ENCODE data around the gene TEKT3.
A peak's percentile ranks its signal among the peaks of the same experiment; 100 is the strongest.

Gene TEKT3

DNA sequence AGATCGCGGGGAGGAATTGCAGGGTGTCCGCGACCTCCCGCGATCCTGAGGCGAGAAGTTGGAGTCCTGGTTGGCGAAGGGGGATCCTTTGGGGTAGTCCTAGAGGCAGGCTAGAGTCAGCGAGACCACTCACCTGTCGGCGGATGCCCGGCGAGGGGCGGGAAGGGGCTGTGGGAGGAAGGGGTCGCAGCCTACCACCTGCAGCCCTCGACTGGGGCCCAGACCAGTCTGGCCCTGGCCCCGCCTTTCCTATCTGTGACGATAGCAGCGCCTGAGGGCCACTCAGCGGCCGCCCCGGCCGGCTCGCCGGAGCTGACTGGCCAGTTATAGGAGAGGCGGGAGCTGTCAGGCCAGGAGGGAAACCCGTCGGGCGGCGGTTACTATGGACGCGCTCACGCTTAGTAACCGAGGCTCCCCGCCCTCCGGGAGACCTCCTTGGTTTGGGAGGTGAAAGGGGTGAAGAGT lies at the start of gene TEKT3:
Gene TEKT3 (minus strand): TSS at position 213 of the 465 bp plus-strand sequence. CDS start 10,012 bp downstream, outside the sequence.
- peak; percentile 28 to 32 for DNase-seq (ENCODE audit: low read depth in 2 of 2)

DNA sequence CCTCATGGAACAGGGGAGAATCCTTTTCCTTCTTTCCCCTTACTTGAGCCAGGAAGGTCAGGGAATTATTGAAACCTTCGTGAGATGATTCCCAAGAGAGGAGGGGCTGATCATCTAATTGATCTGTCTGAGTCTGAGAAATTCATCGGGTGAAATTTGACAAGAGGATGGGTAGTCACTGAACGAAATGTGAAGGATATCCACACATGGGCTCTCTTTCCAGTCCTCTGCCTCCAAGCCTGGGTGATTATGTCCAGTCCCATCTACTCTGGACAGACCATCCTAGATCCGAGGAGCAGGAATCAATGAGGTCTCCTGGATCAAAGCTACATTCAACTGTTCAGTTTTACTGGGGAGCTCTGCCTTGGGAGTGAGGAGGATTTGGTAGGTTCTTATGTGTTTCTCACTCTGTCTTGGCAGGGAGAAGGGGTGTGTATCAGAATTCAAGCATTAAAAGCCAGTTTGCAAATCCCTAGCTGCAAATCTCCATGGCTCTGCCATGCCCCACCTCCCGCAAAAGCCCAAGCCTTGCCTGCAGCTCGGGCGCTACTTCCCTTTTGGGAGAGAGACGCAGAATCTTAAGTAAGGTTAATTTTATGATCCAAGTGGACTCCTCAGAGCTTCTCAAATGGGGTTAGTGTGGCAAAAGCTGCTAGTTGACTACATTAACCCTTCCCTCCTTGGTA lies 47.1 kb upstream of the TEKT3 start:
- DNase-seq (ENCODE audit: low read depth in 2 of 2) = no peak

DNA sequence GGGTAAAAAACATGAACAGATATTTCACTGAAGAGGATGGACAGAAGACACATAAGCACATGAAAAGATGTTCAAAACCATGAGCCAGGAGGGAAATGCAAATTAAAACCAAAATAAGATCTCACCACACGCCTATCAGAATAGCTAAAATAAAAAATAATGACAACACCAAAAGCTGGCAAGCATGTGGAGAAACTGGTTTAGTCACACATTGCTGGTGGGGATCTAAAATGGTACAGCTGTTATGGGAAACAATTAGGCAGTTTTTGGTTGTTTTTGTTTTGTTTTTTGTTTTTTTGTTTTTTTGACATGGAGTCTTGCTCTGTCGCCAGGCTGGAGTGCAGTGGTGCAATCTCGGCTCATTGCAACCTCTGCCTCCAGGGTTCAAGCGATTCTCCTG lies 44.7 kb upstream of the TEKT3 start:
- DNase-seq (ENCODE audit: low read depth in 2 of 2) = no peak

DNA sequence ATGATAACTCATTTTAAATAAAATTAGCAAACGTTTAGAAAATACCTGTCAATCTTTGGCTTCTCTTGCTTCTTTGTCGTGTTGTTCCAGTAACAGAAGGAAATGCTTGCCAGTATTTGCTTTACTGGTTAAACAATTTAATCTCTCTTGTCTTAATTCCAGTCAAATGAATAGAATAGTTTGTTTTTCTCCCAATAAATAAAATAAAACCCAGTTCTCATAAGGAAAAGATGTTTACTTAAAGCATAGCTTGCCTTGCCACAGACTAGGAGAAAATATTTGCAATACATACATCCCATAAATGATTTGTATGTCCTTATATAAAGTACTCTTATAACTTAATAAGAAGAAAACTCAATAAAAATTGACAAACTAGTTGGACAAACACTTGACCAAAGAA lies 43.9 kb upstream of the TEKT3 start:
- DNase-seq (ENCODE audit: low read depth in 2 of 2) = no peak

DNA sequence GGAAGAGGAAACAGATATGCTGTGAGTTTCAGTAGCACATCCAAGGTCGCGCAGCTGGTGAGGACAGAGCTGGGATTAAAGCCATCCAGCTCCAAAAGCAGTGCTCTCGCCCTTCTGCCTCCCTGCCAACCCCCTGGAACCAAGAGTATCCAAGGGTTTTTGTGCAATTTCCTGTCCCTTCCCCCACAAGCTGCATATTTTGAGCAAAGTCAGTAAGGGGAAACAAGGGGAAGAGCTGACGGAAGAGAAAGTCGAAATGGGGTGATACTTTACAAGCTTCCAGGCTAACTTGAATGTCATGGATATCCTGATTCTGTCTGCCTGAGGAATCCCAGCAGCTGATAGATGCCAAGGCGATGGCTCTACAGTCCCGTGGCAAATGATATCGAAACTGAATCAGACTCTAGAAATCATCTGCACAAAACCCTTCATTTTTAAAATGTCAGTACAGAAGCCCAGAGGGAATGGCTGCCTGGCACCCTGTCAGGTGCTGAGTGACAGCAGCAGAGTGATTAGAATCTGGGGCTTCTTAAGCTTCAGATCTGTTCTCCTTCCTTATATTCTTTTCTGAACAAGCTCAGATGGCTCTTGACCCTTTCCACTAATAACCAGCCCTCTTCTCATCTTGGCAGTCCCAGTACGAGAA lies 42.9 kb upstream of the TEKT3 start:
- DNase-seq (ENCODE audit: low read depth in 2 of 2) = no peak

DNA sequence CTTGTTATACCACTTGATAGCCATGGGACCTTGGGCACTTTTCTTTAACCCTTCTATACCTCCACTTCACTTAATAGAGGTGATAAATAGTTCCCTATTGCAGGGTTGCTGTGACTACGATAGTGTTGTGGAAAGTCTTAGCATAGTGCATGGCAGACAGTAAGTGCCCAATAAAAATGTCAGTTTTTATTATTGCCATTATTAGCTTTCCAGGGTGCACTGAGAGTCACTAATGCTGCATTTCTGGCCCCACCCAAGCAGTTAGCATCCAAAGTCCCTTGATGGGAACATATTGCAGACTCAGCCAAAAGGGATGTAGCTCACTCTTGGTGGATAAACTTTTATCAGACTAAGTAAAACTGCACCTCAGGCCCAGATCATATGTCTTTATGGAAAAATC lies 41.5 kb upstream of the TEKT3 start:
- no peak for DNase-seq (ENCODE audit: low read depth in 2 of 2)

DNA sequence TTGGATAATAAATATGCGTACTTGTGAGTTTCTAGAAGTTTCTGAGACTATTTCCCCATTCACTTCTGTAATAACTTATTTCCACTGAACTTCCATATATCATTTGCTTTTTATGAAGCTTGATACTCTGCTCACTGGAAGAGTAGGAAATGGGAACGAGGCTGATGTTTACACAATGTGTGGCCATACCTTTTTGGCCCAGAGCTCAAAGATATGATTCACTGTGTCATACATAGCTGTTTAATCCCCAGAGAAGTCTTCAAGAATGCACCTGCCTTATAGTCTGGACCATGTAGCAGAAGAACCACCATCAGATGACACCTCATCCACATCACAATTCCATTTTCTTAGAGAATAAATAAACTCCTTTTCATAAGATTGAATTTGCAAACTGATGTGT lies 40.3 kb upstream of the TEKT3 start:
- DNase-seq (ENCODE audit: low read depth in 2 of 2) = no peak

DNA sequence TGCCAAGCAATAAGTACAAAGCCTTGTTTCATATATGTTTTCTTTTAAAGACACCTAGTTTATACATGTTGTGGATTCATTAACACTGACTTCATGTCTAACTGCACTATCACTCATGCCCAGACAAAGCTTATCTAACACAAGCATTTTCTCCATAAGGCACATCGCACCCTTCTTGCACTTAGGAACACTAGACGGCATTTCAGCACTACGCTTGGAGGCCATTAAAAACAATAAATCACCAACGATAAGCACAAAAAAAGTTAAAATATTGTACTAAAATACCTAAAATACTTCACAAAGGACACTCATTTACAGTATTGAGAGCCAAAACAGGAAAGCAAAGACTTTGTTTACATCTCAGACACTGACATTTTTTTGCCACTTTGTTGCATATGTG lies 39.0 kb upstream of the TEKT3 start:
- DNase-seq (ENCODE audit: low read depth in 2 of 2) = no peak

DNA sequence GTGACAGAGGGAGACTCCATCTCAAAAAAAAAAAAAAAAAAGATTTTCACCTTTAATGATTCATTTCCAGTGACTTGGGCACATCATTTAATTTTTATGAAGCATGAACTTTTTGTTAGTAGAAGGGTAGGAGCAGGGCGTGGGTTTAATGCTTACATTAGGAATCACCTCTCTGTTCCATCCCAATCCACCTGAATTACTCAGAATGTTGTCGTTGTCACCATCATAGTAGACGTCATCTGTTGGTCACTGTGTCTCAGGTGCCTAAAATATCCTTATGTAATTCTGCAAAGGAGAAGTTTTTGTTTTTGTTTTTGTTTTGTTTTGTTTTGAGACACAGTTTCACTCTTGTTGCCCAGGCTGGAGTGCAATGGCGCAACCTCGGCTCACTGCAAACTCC lies 38.3 kb upstream of the TEKT3 start:
- no peak for DNase-seq (ENCODE audit: low read depth in 2 of 2)

DNA sequence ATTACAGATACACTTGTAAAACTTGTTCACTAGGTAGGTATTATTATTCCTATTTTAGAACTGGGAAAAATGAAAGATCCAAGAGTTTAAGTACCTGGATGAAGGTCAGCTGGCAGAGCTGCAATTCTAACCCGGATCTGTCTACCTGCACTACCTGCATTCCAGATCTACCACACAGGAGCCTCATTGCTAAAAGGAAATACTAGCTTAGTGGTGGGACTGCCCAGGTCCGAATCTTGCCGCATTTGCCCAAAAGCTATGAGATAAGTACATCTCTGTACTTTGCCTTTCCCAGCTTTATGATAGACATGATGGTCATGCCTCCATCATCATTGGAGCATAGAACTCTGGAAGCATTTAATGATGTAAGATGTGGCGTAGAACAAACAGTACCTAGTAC lies 36.8 kb upstream of the TEKT3 start:
- no peak for DNase-seq (ENCODE audit: low read depth in 2 of 2)

DNA sequence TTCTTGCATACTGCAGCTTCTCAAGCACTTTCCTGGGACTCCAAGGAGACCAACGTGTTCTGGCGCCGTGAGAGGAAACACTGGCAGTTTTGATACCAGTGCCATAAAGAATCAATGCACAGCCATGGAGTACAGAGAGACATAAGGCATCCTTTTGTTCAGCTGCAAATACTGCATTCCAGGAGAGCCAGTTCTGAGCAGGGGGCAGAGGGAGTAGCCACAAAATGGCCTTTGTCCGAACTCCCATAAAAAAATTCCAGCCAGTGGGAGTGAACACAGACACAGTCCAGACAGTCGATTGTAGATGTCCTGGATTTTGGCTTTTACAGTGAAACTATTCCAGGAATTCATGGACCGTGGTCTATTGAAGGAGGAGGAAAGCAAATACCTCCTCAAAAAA lies 36.2 kb upstream of the TEKT3 start:
- peak in 1 of 2 experiments; percentile 41 for DNase-seq (ENCODE audit: low read depth in 2 of 2)

DNA sequence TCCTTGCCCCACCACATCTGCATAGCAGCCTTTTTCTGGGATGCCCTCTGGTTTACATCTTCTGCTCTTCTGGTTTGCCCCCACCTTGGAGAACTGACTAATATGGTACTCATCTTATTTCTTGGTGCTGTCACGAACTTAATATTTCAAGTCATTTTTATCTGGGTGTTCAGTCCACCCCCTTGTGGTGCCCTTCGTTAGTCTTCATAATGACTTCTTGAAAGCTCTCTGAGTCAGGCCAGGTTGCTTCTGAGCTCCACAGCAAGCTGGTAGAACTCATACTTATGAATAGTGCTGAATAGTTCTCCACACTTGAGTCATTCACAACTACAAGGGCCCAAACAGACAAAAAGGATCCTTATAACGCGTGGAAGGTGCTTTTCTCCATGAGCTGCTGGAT lies 35.8 kb upstream of the TEKT3 start:
- peak; percentile 39 to 42 for DNase-seq (ENCODE audit: low read depth in 2 of 2)

DNA sequence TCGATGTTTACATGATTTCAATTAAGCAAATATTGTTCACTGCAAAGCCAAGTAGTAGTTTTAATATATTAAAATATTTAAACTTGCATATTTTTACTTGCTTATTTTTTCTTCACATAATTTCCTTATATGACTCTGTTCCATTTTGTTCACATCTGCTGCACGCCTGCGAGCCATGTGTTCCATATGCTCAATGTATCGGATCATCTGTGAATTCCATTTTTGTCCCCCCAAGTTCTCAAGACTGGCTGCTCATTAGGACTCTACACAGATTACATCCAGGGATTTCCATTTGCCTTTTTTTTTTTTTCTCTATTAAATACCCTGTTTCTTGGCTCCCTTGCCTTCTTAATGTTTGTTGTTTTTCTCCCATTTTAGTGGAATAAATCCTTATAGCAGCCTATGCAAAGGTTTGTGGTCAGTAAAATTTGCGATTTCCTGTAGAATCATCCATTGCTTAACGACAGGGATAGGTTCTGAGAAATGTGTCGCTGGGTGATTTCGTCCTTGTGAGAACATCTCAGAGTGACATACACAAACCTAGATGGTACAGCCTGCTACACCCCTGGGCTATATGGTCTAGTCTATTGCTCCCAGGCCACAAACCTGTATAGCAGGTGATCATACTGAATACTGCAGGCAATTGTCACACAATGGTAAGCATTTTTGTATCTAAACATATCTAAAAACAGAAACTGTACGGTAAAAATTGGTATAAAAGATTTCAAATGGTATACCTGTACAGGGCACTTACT lies 30.2 kb upstream of the TEKT3 start:
- DNase-seq (ENCODE audit: low read depth in 2 of 2) = no peak

DNA sequence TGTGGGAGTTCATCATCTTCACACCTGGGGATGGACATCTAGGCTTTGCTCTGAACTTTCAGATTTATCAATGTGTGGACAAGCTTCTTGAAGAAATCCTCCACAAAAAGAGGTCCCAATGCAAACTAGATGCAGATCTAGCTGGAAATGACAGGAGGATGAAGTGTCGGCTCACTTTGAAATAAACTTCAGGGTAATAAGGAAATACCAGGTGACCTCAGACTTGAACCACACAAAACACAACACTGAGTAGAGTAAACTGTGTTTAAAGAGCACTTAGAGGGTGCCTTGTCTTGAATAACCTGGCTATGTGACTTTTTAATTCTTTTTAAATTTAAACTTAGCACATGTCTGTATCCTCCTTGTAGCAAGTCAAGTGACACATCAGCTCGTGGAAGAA lies 27.2 kb upstream of the TEKT3 start:
- no peak for DNase-seq (ENCODE audit: low read depth in 2 of 2)

DNA sequence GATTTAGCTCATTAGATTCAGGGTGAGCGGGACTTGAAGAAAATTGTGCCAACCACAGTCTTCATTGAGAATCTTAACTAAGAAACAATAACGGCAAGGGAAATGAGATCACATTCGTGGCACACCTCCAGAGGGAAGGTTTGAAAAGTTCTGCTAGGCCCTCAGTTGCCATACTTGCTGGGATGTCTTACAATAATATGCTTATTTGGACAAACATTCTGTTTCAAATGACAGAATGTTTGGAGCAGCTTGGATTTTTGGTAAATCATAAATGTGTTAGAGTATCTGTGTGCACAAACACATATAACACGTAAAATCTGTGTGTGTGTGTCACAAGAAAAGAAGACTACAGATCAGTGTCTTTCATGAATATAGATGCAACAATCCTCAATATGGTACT lies 24.6 kb upstream of the TEKT3 start:
- DNase-seq (ENCODE audit: low read depth in 2 of 2) = no peak

DNA sequence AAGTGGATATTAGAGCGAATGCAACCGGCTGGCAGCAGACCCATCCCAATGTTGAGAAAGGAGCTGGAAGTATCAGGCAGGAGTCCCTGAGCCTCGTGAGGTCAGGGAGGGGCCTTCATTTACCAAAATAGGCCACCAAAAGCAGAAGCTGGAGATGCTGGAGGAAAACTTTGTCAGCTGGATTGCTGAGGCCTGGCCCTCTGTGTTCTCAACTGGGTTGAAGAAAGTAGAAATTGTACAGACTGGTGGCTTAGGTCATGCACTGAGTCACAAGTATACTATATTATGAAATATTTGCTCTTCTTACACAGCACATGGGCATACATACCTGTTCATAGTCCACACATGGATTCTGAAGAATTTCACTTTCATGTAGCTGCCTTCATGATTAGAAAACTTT lies 23.2 kb upstream of the TEKT3 start:
- DNase-seq (ENCODE audit: low read depth in 2 of 2) = no peak

DNA sequence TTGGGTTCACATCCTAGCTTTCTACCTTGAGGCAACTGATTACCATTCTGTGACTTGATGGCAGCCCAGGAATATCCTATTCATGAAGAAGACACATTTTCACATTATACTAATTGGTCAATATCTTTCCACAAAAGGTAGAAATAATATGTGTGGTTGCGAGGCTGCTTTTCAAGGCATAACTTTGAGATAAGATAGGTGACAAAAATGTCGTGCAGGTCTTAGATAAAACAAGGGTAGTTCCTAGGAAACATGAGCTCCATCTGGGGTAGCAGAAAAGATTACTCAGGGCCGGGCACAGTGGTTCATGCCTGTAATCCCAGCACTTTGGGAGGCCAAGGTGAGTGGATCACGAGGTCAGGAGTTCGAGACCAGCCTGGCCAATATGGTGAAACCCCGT lies 22.3 kb upstream of the TEKT3 start:
- no peak for DNase-seq (ENCODE audit: low read depth in 2 of 2)

DNA sequence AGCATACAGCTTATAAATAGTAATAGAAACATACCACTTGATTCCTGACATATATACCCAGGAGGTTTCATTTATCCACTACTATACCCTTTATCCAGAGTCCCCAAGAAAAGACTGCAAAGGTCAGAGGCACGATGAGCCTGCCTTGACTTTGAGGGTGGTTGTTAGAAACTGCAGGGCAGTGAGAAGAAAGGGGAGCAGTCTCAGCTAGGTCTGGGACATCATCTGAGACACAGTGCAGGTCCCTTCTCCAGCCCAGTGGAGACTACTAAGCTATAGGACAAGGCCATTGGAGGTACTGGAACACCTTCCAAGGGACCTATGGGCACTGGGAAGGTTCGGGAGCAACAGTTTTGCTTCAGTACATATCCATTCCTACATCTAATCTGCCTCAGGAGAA lies 20.2 kb upstream of the TEKT3 start:
- DNase-seq (ENCODE audit: low read depth in 2 of 2) = no peak

DNA sequence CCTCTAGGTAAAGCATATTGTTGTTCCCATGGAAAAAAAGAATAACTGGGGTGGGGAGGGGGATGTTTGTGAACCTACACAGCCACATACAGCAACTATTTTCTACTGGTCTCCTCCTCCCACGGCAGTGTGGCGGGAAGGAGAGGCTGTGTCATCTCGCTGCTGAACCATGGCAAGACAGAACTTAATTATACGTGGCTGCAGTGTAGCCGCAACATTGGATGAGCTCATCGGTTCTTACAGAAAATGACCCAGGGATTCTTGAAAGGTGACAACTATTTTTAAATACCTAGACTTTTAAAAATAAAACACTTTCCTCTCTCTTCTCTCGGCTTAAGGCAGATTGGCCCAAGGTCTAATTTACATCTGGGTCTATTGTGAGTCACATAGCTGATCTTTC lies 19.8 kb upstream of the TEKT3 start:
- no peak for DNase-seq (ENCODE audit: low read depth in 2 of 2)

DNA sequence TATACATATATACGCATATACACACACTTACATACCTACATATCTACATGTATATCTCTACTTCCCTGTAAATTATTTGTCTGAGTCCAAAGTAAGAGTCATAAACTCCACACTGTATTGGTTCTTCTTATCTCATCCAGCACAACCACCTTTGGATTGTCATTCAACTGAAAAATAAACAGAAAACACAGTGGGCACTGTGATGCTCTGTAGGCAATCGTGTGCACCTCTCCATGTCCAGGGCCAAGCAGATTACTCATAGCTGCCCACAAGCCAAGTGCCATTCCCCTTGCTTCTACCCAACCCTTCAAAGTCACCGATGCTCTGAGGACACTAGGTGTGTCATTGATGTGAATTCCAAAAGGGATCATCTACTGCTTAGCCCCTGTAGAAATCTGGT lies 12.9 kb upstream of the TEKT3 start:
- no peak for DNase-seq (ENCODE audit: low read depth in 2 of 2)

DNA sequence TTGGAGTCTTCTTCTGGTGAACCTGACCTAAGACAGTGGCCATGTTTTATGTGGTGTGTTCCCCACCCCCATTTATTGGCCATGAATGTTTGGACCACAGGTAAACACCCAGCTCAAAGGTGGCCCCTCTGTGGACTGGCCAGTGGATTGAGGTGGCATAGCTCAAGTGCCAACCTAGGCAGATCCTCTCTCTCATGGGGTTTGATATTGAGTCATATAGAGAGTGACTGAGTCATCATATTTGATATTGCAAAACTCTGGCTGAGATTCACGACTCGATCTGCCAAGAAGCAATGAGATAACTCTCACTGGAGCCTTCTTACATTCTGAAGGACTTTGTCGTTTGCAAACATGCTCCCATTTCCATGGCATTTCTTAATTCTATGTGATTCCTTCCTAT lies 10.5 kb upstream of the TEKT3 start:
- DNase-seq (ENCODE audit: low read depth in 2 of 2) = peak; percentile 49 to 56

DNA sequence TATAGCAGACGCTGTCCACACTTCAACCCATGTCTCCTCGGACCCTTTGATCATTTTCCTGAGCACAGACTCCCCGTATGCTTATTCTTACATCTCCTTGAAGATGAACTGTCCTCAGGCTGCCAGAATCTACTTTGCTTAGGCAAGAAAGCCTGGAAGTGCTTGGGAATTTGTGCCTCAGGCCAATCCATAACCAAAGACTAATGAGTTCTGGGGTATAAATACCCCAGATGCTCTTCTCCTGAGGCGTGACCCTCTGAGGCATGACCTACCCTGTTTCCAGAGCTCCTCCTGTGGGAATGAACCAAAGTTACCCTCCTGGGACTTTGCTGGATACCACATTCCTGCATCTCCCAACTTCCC lies 10.1 kb upstream of the TEKT3 start:
- no peak for DNase-seq (ENCODE audit: low read depth in 2 of 2)
